Mammary epithelial cell (primary cell): ENCODE measurements around the gene TRMT44.

Experiments used
- EZH2 ChIP-seq: IDR thresholded peaks from 2 replicates; pipeline ENCODE4 v1.6.1; 2012; ENCODE audit warnings: low read length, inconsistent platforms, borderline replicate concordance
- TF ChIP-seq, protein P1 (sequence below), 2 donors: IDR thresholded peaks in 1 of 2; conservative IDR thresholded peaks in 1 of 2; 2 replicates each; pipeline ENCODE4 v1.5.1; 2011 to 2012; ENCODE audit warnings: inconsistent platforms in 2 of 2, low read length in 2 of 2, mild to moderate bottlenecking in 2 of 2, control low read depth in 1 of 2, low read depth in 1 of 2; ENCODE audit not compliant: insufficient read depth in 1 of 2; ENCODE audit errors: extremely low read depth in 1 of 2

DNA sequence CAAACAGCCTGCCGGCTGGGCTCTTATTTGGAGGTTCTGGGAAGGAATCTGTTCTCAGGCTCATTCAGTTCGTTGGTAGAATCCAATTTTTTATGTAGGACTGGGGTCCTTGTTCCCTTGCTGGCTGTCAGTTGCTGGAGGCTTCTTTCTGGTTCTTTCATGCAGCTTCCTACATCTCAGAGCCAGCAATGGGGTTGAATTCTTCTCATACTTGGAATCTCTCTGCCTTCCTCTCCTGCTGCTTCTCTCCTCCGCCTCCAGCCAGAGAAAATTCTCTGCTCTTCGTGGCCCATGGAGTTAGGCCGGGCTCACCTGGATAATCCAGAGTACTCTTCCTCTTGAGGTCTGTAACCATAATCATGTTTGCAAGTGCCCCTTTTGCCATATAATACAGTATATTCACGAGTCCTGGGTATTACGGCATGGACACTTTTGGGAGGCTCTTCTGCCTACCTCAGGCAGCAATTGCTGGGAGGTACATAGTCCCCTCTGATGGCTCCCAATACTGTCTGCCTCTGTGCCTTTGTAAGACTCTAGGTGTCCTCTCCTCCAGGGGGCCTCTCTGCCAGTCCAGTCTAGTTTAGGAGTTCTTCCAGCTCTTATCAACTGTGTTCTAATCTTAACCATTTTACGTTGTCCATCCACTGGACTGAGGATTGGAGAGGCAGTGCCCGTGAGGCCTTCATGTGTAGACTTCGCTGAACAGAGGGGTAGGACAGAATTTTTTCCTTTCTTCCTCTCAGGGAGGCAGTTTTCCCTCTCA, 2.2 kb downstream of the TRMT44 start:
- TF ChIP-seq, protein P1, sequence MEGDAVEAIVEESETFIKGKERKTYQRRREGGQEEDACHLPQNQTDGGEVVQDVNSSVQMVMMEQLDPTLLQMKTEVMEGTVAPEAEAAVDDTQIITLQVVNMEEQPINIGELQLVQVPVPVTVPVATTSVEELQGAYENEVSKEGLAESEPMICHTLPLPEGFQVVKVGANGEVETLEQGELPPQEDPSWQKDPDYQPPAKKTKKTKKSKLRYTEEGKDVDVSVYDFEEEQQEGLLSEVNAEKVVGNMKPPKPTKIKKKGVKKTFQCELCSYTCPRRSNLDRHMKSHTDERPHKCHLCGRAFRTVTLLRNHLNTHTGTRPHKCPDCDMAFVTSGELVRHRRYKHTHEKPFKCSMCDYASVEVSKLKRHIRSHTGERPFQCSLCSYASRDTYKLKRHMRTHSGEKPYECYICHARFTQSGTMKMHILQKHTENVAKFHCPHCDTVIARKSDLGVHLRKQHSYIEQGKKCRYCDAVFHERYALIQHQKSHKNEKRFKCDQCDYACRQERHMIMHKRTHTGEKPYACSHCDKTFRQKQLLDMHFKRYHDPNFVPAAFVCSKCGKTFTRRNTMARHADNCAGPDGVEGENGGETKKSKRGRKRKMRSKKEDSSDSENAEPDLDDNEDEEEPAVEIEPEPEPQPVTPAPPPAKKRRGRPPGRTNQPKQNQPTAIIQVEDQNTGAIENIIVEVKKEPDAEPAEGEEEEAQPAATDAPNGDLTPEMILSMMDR (conservative IDR thresholded peaks at IDR 0.05 in 1 of 2, IDR thresholded peaks at IDR 0.05 in 1 of 2; ENCODE audit: extremely low read depth in 1 of 2, insufficient read depth in 1 of 2, low read depth in 1 of 2, low read length in 2 of 2): no peak
- no peak for TF ChIP-seq EZH2
